Glutamatergic neuron (in vitro differentiated cells): ENCODE measurements around the gene ONECUT3. TPM values are rescaled to one million over a fixed set of nuclear protein-coding genes. Genes with fewer than 3 reads are reported as not detected.

ENCODE experiments used
- DNase-seq: peaks from one replicate; pipeline ENCODE4 v3.0.0; 2022
- H3K27ac Mint-ChIP-seq: one replicate; pipeline ENCODE4 v1.8.0; 2020; ENCODE audit warnings: mild to moderate bottlenecking, mixed read lengths, inconsistent platforms; ENCODE audit not compliant: unreplicated experiment
- H3K27me3 Mint-ChIP-seq: one replicate; pipeline ENCODE4 v1.8.0; 2020; ENCODE audit warnings: mild to moderate bottlenecking, moderate library complexity, mixed read lengths, inconsistent platforms; ENCODE audit not compliant: unreplicated experiment
- H3K36me3 Mint-ChIP-seq: one replicate; pipeline ENCODE4 v1.8.0; 2020; ENCODE audit warnings: mild to moderate bottlenecking, mixed read lengths, inconsistent platforms; ENCODE audit not compliant: unreplicated experiment
- H3K4me1 Mint-ChIP-seq: one replicate; pipeline ENCODE4 v1.8.0; 2020; ENCODE audit warnings: mild to moderate bottlenecking, low read depth, mixed read lengths, inconsistent platforms; ENCODE audit not compliant: unreplicated experiment
- H3K4me3 Mint-ChIP-seq: one replicate; pipeline ENCODE4 v1.8.0; 2020; ENCODE audit warnings: mild to moderate bottlenecking, mixed read lengths, inconsistent platforms; ENCODE audit not compliant: unreplicated experiment
- H3K9me3 Mint-ChIP-seq: one replicate; pipeline ENCODE4 v1.8.0; 2020; ENCODE audit warnings: mild to moderate bottlenecking, moderate library complexity, mixed read lengths, inconsistent platforms; ENCODE audit not compliant: unreplicated experiment
- total RNA-seq: library from RNA; stranded (reverse); fragmentation: NEBNext Ultra II Directional; extraction: Animal tissue kit (Norgen Biotek cat#: 25700); gene quantifications from one replicate; pipeline ENCODE4 v1.2.1, GENCODE V29; 2021; ENCODE audit not compliant: unreplicated experiment
- TF ChIP-seq, protein P1 (sequence below): fragments of 200-600 bp; sonication (generic); IDR thresholded peaks from one replicate; pipeline ENCODE4 v1.5.0; 2021; ENCODE audit not compliant: partially characterized antibody, unreplicated experiment

ONECUT3 gene
- total RNA-seq, 1 donor from 2014 or later: 15.4 TPM

- TF ChIP-seq, protein P1, sequence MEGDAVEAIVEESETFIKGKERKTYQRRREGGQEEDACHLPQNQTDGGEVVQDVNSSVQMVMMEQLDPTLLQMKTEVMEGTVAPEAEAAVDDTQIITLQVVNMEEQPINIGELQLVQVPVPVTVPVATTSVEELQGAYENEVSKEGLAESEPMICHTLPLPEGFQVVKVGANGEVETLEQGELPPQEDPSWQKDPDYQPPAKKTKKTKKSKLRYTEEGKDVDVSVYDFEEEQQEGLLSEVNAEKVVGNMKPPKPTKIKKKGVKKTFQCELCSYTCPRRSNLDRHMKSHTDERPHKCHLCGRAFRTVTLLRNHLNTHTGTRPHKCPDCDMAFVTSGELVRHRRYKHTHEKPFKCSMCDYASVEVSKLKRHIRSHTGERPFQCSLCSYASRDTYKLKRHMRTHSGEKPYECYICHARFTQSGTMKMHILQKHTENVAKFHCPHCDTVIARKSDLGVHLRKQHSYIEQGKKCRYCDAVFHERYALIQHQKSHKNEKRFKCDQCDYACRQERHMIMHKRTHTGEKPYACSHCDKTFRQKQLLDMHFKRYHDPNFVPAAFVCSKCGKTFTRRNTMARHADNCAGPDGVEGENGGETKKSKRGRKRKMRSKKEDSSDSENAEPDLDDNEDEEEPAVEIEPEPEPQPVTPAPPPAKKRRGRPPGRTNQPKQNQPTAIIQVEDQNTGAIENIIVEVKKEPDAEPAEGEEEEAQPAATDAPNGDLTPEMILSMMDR: peak; percentile 94
- Mint-ChIP-seq H3K4me1 (peaks cover 10% of the 10 kb centered on the region), H3K27ac (no peak overlapping the region), H3K36me3 (peaks cover 24% of the 10 kb centered on the region), H3K9me3 (peaks cover 12% of the 10 kb centered on the region), H3K27me3 (peaks cover 39% of the 10 kb centered on the region), H3K4me3 (no peak overlapping the region)
- DNase-seq: peak; percentile 65
Measured at GRCh38 chr19:1774989-1775772, 21.9 kb downstream of the ONECUT3 start.

GRCh38 chr19:1775951-1776605 is 22.8 kb downstream of the ONECUT3 start:
- H3K4me3 Mint-ChIP-seq: no peak overlapping the region

GRCh38 chr19:1776606-1777147 is 23.4 kb downstream of the ONECUT3 start:
- H3K4me3 Mint-ChIP-seq: no peak overlapping the region
- no peak for DNase-seq

More at GRCh38 chr19:1775951-1776605, 22.8 kb downstream of the ONECUT3 start:
- peaks cover 12% of the 10 kb centered on the region for H3K9me3 Mint-ChIP-seq
- H3K4me1 Mint-ChIP-seq: peaks cover 10% of the 10 kb centered on the region
- peaks cover 15% of the 10 kb centered on the region for H3K36me3 Mint-ChIP-seq
- TF ChIP-seq, protein P1: no peak
- H3K27ac Mint-ChIP-seq: no peak overlapping the region
- DNase-seq: no peak
- H3K27me3 Mint-ChIP-seq: peaks cover 39% of the 10 kb centered on the region

DNA sequence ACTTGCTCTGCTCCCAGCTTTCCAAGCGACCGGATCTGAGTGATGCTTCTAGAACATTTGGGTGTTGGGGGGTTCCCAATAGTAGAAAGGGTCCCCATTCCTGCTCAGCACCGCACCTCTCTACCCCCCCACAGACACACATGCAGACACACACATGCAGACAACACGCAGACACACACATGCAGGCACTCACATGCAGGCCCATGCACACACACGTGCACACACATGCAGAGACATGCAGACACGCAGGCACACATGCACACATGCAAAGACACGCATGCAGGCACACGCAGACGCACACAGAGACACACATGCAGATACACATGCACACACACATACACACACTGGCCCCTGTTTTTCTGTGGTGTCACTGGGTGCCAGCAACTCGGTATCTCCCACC is 23.8 kb downstream of the ONECUT3 start:
- H3K4me3 Mint-ChIP-seq: no peak overlapping the region
- H3K27ac Mint-ChIP-seq: peak overlapping the region; percentile 49

More at GRCh38 chr19:1776606-1777147, 23.4 kb downstream of the ONECUT3 start:
- Mint-ChIP-seq H3K9me3 (peaks cover 12% of the 10 kb centered on the region), H3K4me1 (peaks cover 10% of the 10 kb centered on the region), H3K36me3 (peaks cover 11% of the 10 kb centered on the region), H3K27me3 (peaks cover 39% of the 10 kb centered on the region), H3K27ac (peak overlapping the region; percentile 49)
- TF ChIP-seq, protein P1: no peak

More for the DNA sequence above, 23.8 kb downstream of the ONECUT3 start:
- no peak for DNase-seq
- peaks cover 12% of the 10 kb centered on the region for H3K9me3 Mint-ChIP-seq
- H3K4me1 Mint-ChIP-seq: peaks cover 10% of the 10 kb centered on the region
- peaks cover 39% of the 10 kb centered on the region for H3K27me3 Mint-ChIP-seq
- TF ChIP-seq, protein P1: no peak
- H3K36me3 Mint-ChIP-seq: peaks cover 11% of the 10 kb centered on the region
